Panc1 (cell line): Measurements from ENCODE around the gene ANKMY1. TPM values are rescaled to one million over a fixed set of nuclear protein-coding genes. Genes with fewer than 3 reads are reported as not detected.

Experiments
- ATAC-seq: fragments of 200-7000 bp; cut with Tn5 transposase; 2 replicates; pipeline ENCODE4 v1.9.1; 2020; ENCODE audit warnings: mild to moderate bottlenecking, moderate library complexity
- BruUV-seq: library from RNA; stranded (reverse); fragments of 400-500 nt; replicated peaks from 2 replicates; lab custom pipeline; 2021; lab: Mats Ljungman, UMichigan
- CTCF ChIA-PET: fragments of 300-600 bp; sonication (Branson Sonifier 250); formaldehyde crosslinking; loops from one replicate; lab custom pipeline; 2022; ENCODE audit warnings: antibody characterized with exemption; lab: Charles Lee
- POLR2A ChIA-PET: fragments of 300-600 bp; sonication (Branson Sonifier 250); formaldehyde crosslinking; loops from one replicate; lab custom pipeline; 2022; ENCODE audit warnings: antibody characterized with exemption; lab: Charles Lee
- DNase-seq: peaks from one replicate; pipeline ENCODE4 v3.0.0-alpha.2; 2010; ENCODE audit warnings: low read depth, low spot score
- H3K27ac ChIP-seq: 2 replicates; pipeline ENCODE4 v1.5.1; 2011; ENCODE audit warnings: mild to moderate bottlenecking, low read length, inconsistent platforms
- H3K27me3 ChIP-seq: fragments of 200-500 bp; sonication (Bioruptor generic); 2 replicates; pipeline ENCODE4 v1.6.0; 2014; ENCODE audit warnings: low read length, inconsistent platforms; ENCODE audit not compliant: control insufficient read depth, insufficient read depth
- H3K36me3 ChIP-seq: fragments of 200-500 bp; sonication (Bioruptor generic); 2 replicates; pipeline ENCODE4 v1.5.1; 2014; ENCODE audit warnings: inconsistent platforms, mild to moderate bottlenecking, low read length, moderate library complexity; ENCODE audit not compliant: control insufficient read depth, insufficient read depth
- H3K4me1 ChIP-seq: 2 replicates; pipeline ENCODE4 v1.5.1; 2011; ENCODE audit warnings: inconsistent platforms, mild to moderate bottlenecking, low read length, moderate library complexity; ENCODE audit not compliant: control insufficient read depth, insufficient read depth
- H3K4me3 ChIP-seq, 2 experiments: 2 replicates each; pipeline ENCODE4 v1.5.1; 2011 to 2012; ENCODE audit warnings: low read depth in 2 of 2, low read length in 2 of 2, mild to moderate bottlenecking in 2 of 2, inconsistent platforms in 1 of 2, moderate library complexity in 1 of 2
- H3K9me3 ChIP-seq: fragments of 200-500 bp; sonication (Bioruptor generic); 2 replicates; pipeline ENCODE4 v1.5.1; 2014; ENCODE audit warnings: low read depth, mild to moderate bottlenecking, inconsistent platforms, low read length, moderate library complexity; ENCODE audit not compliant: control insufficient read depth, insufficient read depth
- CTCF ChIP-seq: fragments of 450-650 bp; IDR thresholded peaks from 2 replicates; pipeline ENCODE4 v1.5.1; 2017; ENCODE audit warnings: mild to moderate bottlenecking
- POLR2AphosphoS5 ChIP-seq: IDR thresholded peaks from 2 replicates; pipeline ENCODE4 v1.6.1; 2012; ENCODE audit warnings: mild to moderate bottlenecking, low read depth, low read length, moderate library complexity
- SIN3A ChIP-seq: IDR thresholded peaks from 2 replicates; pipeline ENCODE4 v1.6.1; 2012; ENCODE audit warnings: low read depth, mild to moderate bottlenecking, low read length, moderate library complexity, borderline replicate concordance; ENCODE audit not compliant: insufficient read depth
- TCF7L2 ChIP-seq: IDR thresholded peaks from 2 replicates; pipeline ENCODE4 v1.6.1; 2011; ENCODE audit warnings: mild to moderate bottlenecking, low read depth, low read length, inconsistent platforms
- in situ Hi-C: cut with HindIII; loops from 2 replicates; pipeline ENCODE4 v1.10.0; 2016; ENCODE audit warnings: low sequenced_read_pairs, low pct_unique_long_range_greater_than_20kb
- intact Hi-C: fragments of 100-400 bp; cut with micrococcal nuclease; formaldehyde crosslinking; loops from one replicate; pipeline ENCODE4 v1.10.0; 2022; ENCODE audit not compliant: unreplicated experiment
- total RNA-seq: library from RNA; stranded (reverse); gene quantifications from one replicate; pipeline ENCODE4 v1.2.1, GENCODE V29; 2021; ENCODE audit not compliant: unreplicated experiment
- TF ChIP-seq, protein P1 (sequence below), 2 experiments: IDR thresholded peaks; 2 replicates each; pipeline ENCODE4 v1.6.1; 2011 to 2012; ENCODE audit warnings: low read depth in 2 of 2, control low read depth in 1 of 2, low read length in 1 of 2, mild to moderate bottlenecking in 1 of 2, moderate library complexity in 1 of 2; ENCODE audit not compliant: insufficient read depth in 1 of 2

The ANKMY1 gene
- total RNA-seq, 1 experiment from 2014 or later: 19.5 TPM

- DNase-seq (no peak), ATAC-seq (no peak)
- no peak for TF ChIP-seq TCF7L2
- TF ChIP-seq SIN3A: no peak
- TF ChIP-seq POLR2AphosphoS5: no peak
- no peak for TF ChIP-seq CTCF
- TF ChIP-seq, protein P1, sequence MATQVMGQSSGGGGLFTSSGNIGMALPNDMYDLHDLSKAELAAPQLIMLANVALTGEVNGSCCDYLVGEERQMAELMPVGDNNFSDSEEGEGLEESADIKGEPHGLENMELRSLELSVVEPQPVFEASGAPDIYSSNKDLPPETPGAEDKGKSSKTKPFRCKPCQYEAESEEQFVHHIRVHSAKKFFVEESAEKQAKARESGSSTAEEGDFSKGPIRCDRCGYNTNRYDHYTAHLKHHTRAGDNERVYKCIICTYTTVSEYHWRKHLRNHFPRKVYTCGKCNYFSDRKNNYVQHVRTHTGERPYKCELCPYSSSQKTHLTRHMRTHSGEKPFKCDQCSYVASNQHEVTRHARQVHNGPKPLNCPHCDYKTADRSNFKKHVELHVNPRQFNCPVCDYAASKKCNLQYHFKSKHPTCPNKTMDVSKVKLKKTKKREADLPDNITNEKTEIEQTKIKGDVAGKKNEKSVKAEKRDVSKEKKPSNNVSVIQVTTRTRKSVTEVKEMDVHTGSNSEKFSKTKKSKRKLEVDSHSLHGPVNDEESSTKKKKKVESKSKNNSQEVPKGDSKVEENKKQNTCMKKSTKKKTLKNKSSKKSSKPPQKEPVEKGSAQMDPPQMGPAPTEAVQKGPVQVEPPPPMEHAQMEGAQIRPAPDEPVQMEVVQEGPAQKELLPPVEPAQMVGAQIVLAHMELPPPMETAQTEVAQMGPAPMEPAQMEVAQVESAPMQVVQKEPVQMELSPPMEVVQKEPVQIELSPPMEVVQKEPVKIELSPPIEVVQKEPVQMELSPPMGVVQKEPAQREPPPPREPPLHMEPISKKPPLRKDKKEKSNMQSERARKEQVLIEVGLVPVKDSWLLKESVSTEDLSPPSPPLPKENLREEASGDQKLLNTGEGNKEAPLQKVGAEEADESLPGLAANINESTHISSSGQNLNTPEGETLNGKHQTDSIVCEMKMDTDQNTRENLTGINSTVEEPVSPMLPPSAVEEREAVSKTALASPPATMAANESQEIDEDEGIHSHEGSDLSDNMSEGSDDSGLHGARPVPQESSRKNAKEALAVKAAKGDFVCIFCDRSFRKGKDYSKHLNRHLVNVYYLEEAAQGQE (IDR thresholded peaks at IDR 0.05; ENCODE audit: insufficient read depth in 1 of 2, low read depth in 2 of 2, low read length in 1 of 2): no peak
- in situ Hi-C loops (no loop called here), intact Hi-C loops (no loop called here)
- Histone ChIP-seq H3K9me3 (no peaks in the 10 kb centered on the region), H3K36me3 (no peaks in the 10 kb centered on the region), H3K4me1 (0 out of 2 replicates have a peak, but pooled peaks cover 4% of the 10 kb centered on the region), H3K27me3 (no peaks in the 10 kb centered on the region), H3K27ac (no peak overlapping the region), H3K4me3 (no peak overlapping the region)
- POLR2A ChIA-PET: interaction anchor here (0.6 kb wide), 1 partner anchor 500 kb away, joined by 3 read pairs; the partner anchor contains the start of gene MTERF4
- BruUV-seq: no TSS peak
- CTCF ChIA-PET: no interaction called here
Measured at GRCh38 chr2:240601831-240602160, 44.0 kb upstream of the ANKMY1 start.

DNA sequence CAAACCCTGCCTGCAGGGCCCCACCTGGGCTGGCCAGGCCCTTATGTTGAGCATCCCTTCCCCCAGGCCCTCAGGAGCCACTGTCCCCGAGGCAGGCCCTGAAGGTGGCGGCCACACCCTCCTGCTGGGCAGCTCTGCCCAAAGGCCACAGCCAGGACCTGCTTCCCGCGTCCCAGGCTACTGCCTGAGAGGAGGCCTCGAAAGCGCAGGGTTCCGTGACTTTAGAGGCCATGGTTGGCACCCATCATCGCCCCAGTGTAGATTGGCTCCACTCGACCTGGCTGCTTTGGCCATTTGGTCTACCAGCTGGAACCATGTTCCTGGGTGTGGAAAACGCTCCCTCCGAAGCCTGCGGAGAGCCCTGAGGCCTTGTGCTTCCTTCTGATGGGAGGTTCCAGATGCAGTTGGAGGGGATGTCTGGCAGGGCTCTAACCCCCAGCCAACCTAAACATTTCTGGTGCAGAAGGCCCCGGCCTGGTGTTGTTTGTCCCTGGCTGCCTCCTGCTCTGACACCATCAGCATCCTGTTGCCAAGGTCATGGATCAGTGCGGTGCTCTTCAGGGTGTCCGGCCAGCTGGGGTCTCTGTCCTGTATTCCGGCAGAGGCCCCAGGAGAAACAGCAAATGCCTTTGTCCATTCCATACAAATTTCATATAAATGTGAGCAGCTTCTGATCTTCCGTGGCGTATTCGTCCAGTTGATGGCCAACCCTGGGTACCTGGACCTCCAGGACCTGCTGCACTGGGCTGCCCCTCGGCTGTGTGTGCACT lies 43.5 kb upstream of the ANKMY1 start:
- CTCF ChIA-PET: no interaction called here
- intact Hi-C loops: no loop called here

More for the DNA sequence above, 43.5 kb upstream of the ANKMY1 start:
- no peaks in the 10 kb centered on the region for H3K27me3 ChIP-seq
- H3K9me3 ChIP-seq: no peaks in the 10 kb centered on the region
- POLR2A ChIA-PET: no interaction called here
- H3K27ac ChIP-seq: no peak overlapping the region
- no peak for ATAC-seq
- in situ Hi-C loops: no loop called here
- no peaks in the 10 kb centered on the region for H3K36me3 ChIP-seq
- H3K4me3 ChIP-seq: no peak overlapping the region
- H3K4me1 ChIP-seq: 0 out of 2 replicates have a peak, but pooled peaks cover 4% of the 10 kb centered on the region
- BruUV-seq: no TSS peak
- no peak for TF ChIP-seq TCF7L2
- no peak for TF ChIP-seq CTCF
- TF ChIP-seq SIN3A: no peak
- TF ChIP-seq POLR2AphosphoS5: no peak
- TF ChIP-seq, protein P1 (IDR thresholded peaks at IDR 0.05; ENCODE audit: insufficient read depth in 1 of 2, low read depth in 2 of 2, low read length in 1 of 2): no peak
- DNase-seq: no peak
